Adrenal gland (tissue), 12 donors: Measurements from ENCODE around the gene FAM180A. TPM values are rescaled to one million over a fixed set of nuclear protein-coding genes. Genes with fewer than 3 reads are reported as not detected.
A peak's percentile ranks its signal among the peaks of the same experiment; 100 is the strongest.

Source experiments
- DNase-seq, 7 donors: peaks; one replicate each; pipeline ENCODE4 v3.0.0-alpha.2; 2019 to 2020
- H3K27ac ChIP-seq, 5 donors: fragments of 200-600 bp; sonication (generic) in 4 of 5; 1 replicate in 3 of 5; 2 replicates in 2 of 5; pipeline versions ENCODE4 v1.5.1 to v1.8.0; 2016 to 2020; ENCODE audit warnings: mild to moderate bottlenecking in 1 of 5
- H3K27me3 ChIP-seq: fragments of 200-600 bp; 2 replicates; pipeline ENCODE4 v1.8.0; 2021
- H3K36me3 ChIP-seq, 2 donors: fragments of 200-600 bp; replicated peaks in 1 of 2; 1 replicate in 1 of 2; 2 replicates in 1 of 2; pipeline versions ENCODE4 v1.5.1 to v1.8.0; 2018 to 2022
- H3K4me1 ChIP-seq, 2 donors: fragments of 200-600 bp; replicated peaks in 1 of 2; 1 replicate in 1 of 2; 2 replicates in 1 of 2; pipeline versions ENCODE4 v1.5.1 to v1.8.0; 2018 to 2021
- H3K4me3 ChIP-seq, 4 donors: fragments of 200-600 bp; sonication (generic) in 3 of 4; one replicate each; pipeline ENCODE4 v1.5.1; 2016 to 2018
- H3K9me3 ChIP-seq, 3 donors: fragments of 200-600 bp; sonication (generic) in 1 of 3; replicated peaks in 1 of 3; 1 replicate in 2 of 3; 2 replicates in 1 of 3; pipeline versions ENCODE4 v1.5.1 to v1.8.0; 2016 to 2021
- CTCF ChIP-seq, 6 experiments: fragments of 450-650 bp in 4 of 6; fragments of 200-600 bp in 2 of 6; sonication (generic) in 1 of 6; IDR thresholded peaks; 1 replicate in 5 of 6; 2 replicates in 1 of 6; pipeline versions ENCODE4 v1.5.1 to v1.8.0; 2016 to 2021; ENCODE audit warnings: antibody characterized with exemption in 6 of 6, mild to moderate bottlenecking in 2 of 6, moderate library complexity in 1 of 6
- POLR2A ChIP-seq, 2 donors: fragments of 450-650 bp; IDR thresholded peaks; one replicate each; pipeline ENCODE4 v1.6.1; 2017; ENCODE audit warnings: antibody characterized with exemption in 2 of 2, mild to moderate bottlenecking in 2 of 2, moderate library complexity in 1 of 2
- WGBS, 4 donors: extraction: QIAGEN DNeasy Blood & Tissue Kit in 2 of 4; methylation state at CpG; one replicate each; pipeline versions ENCODE4 v1.1.5 to v1.1.7; 2013 to 2017; 5-methylcytosine and 5-hydroxymethylcytosine counted together
- intact Hi-C, 2 donors: fragments of 100-400 bp; cut with DNase I; formaldehyde crosslinking; loops; one replicate each; pipeline versions ENCODE4 v1.14.1 to v1.15.0; 2022 to 2023
- polyA plus RNA-seq, 3 donors: library from polyadenylated mRNA; stranded (reverse); fragments of 200-250 nt in 2 of 3; fragments of 350-450 nt in 1 of 3; fragmentation: Illumina TruSeq in 1 of 3; extraction: RNeasy Lipid Tissue Mini Kit (QIAGEN cat#74804) in 1 of 3; gene quantifications; one replicate each; pipeline ENCODE4 v1.2.3, GENCODE V29; 2013 to 2014
- total RNA-seq, 9 donors: library from RNA; depleted of rRNA in 4 of 9; stranded (reverse); fragments of >200 nt in 4 of 9; fragments of 120-200 nt in 1 of 9; fragmentation: NEBNext Ultra II Directional in 1 of 9; extraction: Animal tissue kit (Norgen Biotek cat#: 25700) in 1 of 9; gene quantifications; one replicate each; pipeline versions ENCODE4 v1.1.0 to v1.2.4, GENCODE V29; 2013 to 2023
- donor health status: healthy with polysubstance abuse.
- donor health status: Bipolar disorder and iron deficiency.
- donor health status: DM: yes; HTN: yes; CAD: no.
- donor health status: DM: no; HTN: no; CAD: no.
- donor health status: DM: no; HTN: no; CAD: no.
- donor health status: DM: yes; HTN: yes; CAD: no.

FAM180A gene
- total and polyA plus RNA-seq, 12 donors: 0.17 to 20.4 (median 4.0) TPM

DNA sequence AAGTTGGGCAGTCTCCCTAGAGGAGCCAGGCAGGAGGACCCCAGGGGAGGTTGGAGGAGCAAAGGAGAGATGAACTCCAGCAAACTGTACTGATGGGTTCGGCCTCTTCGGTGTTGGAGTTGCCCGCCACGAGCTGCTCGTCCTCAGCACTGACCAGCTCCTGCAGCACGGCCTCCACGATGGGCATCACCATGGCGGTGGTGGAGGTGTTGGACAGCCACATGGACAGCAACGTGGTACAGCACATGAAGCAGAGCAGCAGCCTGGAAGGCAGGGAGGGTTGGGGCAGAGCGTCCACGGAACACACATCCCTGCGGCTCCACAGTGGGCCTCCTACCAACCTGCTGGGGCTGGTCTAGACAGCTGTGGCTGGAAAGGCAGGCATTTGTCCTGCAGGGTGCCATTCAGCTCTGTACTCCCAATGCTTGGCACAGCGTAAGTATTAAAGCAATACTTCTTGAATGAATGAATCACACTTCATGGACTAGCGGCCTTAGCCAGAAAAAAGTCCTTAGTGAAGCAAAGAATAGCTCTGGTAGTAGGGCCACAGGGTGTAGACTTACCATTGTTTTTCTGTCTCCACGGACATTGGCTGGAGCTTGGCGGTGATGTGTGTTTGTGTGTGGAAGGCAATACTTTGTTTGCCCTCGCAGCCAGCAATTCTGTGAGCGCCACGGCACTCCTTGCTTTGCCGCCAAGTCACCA is 42.4 kb downstream of the FAM180A start:
- no peak for TF ChIP-seq POLR2A (IDR thresholded peaks at IDR 0.05)
- no peak for TF ChIP-seq CTCF (IDR thresholded peaks at IDR 0.05)
- no peak for DNase-seq
- no peaks in the 10 kb centered on the region for H3K9me3 ChIP-seq
- intact Hi-C loops: no loop called here
- no peak overlapping the region for H3K4me3 ChIP-seq
- H3K27me3 ChIP-seq: no peaks in the 10 kb centered on the region
- no peak overlapping the region for H3K27ac ChIP-seq
- no peaks in the 10 kb centered on the region for H3K36me3 ChIP-seq
- peaks cover 0 to 3% of the 10 kb centered on the region in 2 donors for H3K4me1 ChIP-seq
- 90 to 94% (median 92%) methylated on average over 15 to 20 of the region's 20 CpGs for WGBS, 4 donors

DNA sequence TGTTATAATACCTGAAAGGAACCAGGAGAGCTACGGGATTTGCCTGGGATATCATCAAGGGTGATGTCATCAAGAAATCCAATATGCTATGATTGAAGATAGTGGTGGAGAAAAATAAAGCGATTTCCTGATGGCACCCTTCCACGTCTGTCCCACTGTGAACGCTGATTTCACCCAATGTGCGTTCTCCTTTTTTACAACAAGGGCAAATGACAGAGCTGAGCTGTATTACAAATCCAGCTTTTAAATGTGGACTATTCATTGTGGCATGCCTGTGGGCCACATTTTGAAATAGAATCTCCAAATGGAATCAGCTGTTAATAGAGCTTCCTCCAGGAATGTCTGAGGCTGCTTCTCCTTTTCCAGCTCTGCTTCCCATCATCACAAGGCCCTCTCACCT is 43.9 kb downstream of the FAM180A start:
- 69 to 84% (median 79%) methylated on average over 5 of the region's 5 CpGs for WGBS, 4 donors
- no peaks in the 10 kb centered on the region for H3K9me3 ChIP-seq
- H3K36me3 ChIP-seq: no peaks in the 10 kb centered on the region
- TF ChIP-seq CTCF (IDR thresholded peaks at IDR 0.05) (no peak), POLR2A (IDR thresholded peaks at IDR 0.05) (no peak)
- DNase-seq: no peak
- H3K27ac ChIP-seq: no peak overlapping the region
- H3K4me3 ChIP-seq: no peak overlapping the region
- intact Hi-C loops: no loop called here
- H3K4me1 ChIP-seq: no peaks in the 10 kb centered on the region
- H3K27me3 ChIP-seq: no peaks in the 10 kb centered on the region

DNA sequence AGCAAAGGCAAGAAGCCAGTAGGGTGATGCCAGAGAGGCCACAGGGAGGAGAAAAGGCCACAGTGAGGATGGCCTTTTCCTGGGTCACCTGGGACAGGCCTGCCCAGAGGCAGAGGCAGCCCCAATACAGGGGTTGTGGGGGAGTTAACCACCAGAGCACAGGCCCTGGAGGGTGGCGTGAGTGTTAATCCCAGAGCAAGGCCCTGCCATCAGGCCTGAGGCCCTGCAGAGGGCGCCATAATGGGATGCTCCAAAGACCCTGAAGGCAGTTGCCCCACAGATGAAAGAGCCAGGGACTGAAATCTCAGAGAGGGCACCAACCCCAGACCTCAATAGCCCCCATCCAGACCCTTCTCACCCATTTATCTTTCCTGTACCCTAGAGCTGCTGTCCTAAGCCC is 44.5 kb downstream of the FAM180A start:
- H3K27me3 ChIP-seq: no peaks in the 10 kb centered on the region
- H3K27ac ChIP-seq: no peak overlapping the region
- intact Hi-C loops: no loop called here
- no peaks in the 10 kb centered on the region for H3K9me3 ChIP-seq
- H3K4me3 ChIP-seq: no peak overlapping the region
- no peaks in the 10 kb centered on the region for H3K4me1 ChIP-seq
- 79 to 83% (median 80%) methylated on average over 2 of the region's 2 CpGs; no CpG with 5 or more reads in 1 of the 4 donors for WGBS, 4 donors
- TF ChIP-seq POLR2A (IDR thresholded peaks at IDR 0.05): no peak
- TF ChIP-seq CTCF (IDR thresholded peaks at IDR 0.05): peak in 1 of 6 experiments; percentile 10
- DNase-seq: no peak
- no peaks in the 10 kb centered on the region for H3K36me3 ChIP-seq

GRCh38 chr7:135697276-135698049 is 51.1 kb downstream of the FAM180A start:
- H3K27ac ChIP-seq: no peak overlapping the region
- 65 to 71% (median 70%) methylated on average over 8 of the region's 8 CpGs for WGBS, 4 donors
- H3K36me3 ChIP-seq: no peaks in the 10 kb centered on the region
- no peaks in the 10 kb centered on the region for H3K4me1 ChIP-seq
- no peak for DNase-seq
- H3K4me3 ChIP-seq: no peak overlapping the region
- no peaks in the 10 kb centered on the region for H3K27me3 ChIP-seq
- TF ChIP-seq CTCF (IDR thresholded peaks at IDR 0.05) (no peak), POLR2A (IDR thresholded peaks at IDR 0.05) (no peak)
- H3K9me3 ChIP-seq: no peaks in the 10 kb centered on the region
- intact Hi-C loops: no loop called here
